Thoracic aorta (tissue), 2 donors: Measurements from ENCODE around the gene CHRNE. TPM values are rescaled to one million over a fixed set of nuclear protein-coding genes. Genes with fewer than 3 reads are reported as not detected.

Experiments
- ATAC-seq: fragments of 150-250 bp; one replicate; pipeline ENCODE4 v1.8.0; 2017; ENCODE audit warnings: low read depth; ENCODE audit not compliant: insufficient number of reproducible peaks, low FRiP score
- DNase-seq: peaks from one replicate; pipeline ENCODE4 v3.0.0-alpha.2; 2020; ENCODE audit warnings: low spot score
- H3K27ac ChIP-seq, 2 donors: fragments of 200-600 bp; sonication (generic); 1 replicate in 1 of 2; 2 replicates in 1 of 2; pipeline ENCODE4 v1.5.1; 2016; ENCODE audit warnings: mild to moderate bottlenecking in 2 of 2, moderate library complexity in 2 of 2
- H3K27me3 ChIP-seq: fragments of 200-600 bp; sonication (generic); replicated peaks from 2 replicates; pipeline ENCODE4 v1.6.0; 2016; ENCODE audit warnings: mild to moderate bottlenecking; ENCODE audit not compliant: insufficient read depth
- H3K36me3 ChIP-seq: fragments of 200-600 bp; sonication (generic); one replicate; pipeline ENCODE4 v1.5.1; 2016
- H3K4me1 ChIP-seq, 2 donors: fragments of 200-600 bp; sonication (generic); 1 replicate in 1 of 2; 2 replicates in 1 of 2; pipeline versions ENCODE4 v1.5.1 to v1.6.0; 2016; ENCODE audit warnings: low read depth in 2 of 2, mild to moderate bottlenecking in 1 of 2; ENCODE audit not compliant: control insufficient read depth in 1 of 2
- H3K4me3 ChIP-seq: fragments of 200-600 bp; sonication (generic); 2 replicates; pipeline ENCODE4 v1.5.1; 2016; ENCODE audit warnings: mild to moderate bottlenecking
- H3K9me3 ChIP-seq: fragments of 200-600 bp; sonication (generic); 2 replicates; pipeline ENCODE4 v1.5.1; 2016
- total RNA-seq, 2 donors: library from RNA; depleted of rRNA; stranded (reverse); fragments of >200 nt; gene quantifications; one replicate each; pipeline versions ENCODE4 v1.1.0 to v1.2.3, GENCODE V29; 2016
- TF ChIP-seq, protein P1 (sequence below): fragments of 200-600 bp; sonication (generic); IDR thresholded peaks from one replicate; pipeline ENCODE4 v1.5.1; 2019; ENCODE audit warnings: antibody characterized with exemption

The CHRNE gene
- total RNA-seq, 2 donors from 2014 or later: 4.1 TPM; not detected in 1

DNA sequence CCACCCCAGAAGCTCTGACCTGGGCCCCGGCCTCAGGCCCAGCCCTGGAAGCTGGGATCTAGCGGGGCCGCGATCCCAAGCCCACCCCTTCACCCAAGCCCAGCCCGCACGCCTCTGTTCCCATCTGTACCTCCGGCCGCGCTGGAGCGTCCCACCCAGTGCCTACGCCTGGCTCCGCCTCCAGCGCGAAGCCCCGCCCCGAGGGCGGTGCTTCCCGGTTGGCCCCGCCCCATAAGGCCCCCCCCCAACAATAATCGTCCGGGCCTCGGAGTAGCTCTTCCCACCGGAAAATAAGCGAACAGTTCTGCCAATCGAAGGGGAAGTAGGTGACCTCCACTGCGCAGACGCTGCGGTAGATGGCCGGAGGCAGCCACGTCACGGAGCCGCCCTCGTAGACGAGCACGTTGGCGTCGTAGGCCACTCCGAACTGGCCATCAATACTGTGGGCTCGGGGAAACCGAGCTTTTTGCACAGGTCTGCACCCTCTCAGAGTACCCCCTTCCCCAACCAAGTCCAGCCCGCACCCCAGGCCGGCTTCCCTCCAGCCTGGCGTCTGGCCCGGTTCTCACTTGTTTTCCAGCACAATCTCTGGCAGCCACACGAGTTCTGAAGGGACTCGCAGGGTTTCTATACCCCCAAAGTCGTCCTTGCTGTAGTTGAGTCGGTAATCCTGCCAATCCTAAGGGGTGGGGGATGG, 1.1 kb downstream of the CHRNE start:
- TF ChIP-seq, protein P1, sequence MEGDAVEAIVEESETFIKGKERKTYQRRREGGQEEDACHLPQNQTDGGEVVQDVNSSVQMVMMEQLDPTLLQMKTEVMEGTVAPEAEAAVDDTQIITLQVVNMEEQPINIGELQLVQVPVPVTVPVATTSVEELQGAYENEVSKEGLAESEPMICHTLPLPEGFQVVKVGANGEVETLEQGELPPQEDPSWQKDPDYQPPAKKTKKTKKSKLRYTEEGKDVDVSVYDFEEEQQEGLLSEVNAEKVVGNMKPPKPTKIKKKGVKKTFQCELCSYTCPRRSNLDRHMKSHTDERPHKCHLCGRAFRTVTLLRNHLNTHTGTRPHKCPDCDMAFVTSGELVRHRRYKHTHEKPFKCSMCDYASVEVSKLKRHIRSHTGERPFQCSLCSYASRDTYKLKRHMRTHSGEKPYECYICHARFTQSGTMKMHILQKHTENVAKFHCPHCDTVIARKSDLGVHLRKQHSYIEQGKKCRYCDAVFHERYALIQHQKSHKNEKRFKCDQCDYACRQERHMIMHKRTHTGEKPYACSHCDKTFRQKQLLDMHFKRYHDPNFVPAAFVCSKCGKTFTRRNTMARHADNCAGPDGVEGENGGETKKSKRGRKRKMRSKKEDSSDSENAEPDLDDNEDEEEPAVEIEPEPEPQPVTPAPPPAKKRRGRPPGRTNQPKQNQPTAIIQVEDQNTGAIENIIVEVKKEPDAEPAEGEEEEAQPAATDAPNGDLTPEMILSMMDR: no peak
- no peak for ATAC-seq
- H3K27ac ChIP-seq: no peak overlapping the region
- H3K4me1 ChIP-seq: peaks cover 0 to 16% of the 10 kb centered on the region in 2 donors
- H3K36me3 ChIP-seq: no peaks in the 10 kb centered on the region
- no peaks in the 10 kb centered on the region for H3K9me3 ChIP-seq
- H3K4me3 ChIP-seq: no peak overlapping the region
- no peak for DNase-seq
- H3K27me3 ChIP-seq: no peaks in the 10 kb centered on the region

DNA sequence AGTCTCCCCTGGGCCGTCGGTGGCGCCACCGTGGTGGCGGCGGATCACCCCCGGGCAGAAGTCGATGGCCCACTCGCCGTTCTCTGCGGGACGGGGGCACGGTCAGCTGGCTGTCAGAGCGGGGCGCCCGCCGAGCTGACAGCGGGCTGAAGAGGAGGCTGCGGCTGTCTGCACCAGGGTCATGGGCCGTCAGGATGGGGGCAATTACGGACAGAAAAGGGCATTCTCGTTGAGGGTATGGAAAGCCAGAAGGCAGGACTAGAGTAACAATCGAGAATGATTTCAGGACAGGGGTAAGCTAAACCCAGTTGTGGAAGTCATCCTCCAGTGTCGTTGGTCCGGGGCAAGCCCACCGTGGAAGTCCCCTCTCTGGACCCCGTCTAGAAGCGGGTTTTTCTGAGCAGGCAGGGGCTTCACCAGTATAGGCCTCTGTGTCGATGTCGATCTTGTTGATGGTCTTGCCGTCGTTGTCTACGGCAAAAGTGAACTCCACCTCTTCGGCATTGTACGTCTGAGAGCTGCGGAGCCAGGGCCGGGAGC, 1.7 kb downstream of the CHRNE start:
- TF ChIP-seq, protein P1: no peak
- ATAC-seq (no peak), DNase-seq (no peak)
- H3K27ac ChIP-seq: no peak overlapping the region
- peak overlapping the region; percentile 74 for H3K4me3 ChIP-seq
- H3K27me3 ChIP-seq: no peaks in the 10 kb centered on the region
- peaks cover 6% of the 10 kb centered on the region for H3K36me3 ChIP-seq
- no peaks in the 10 kb centered on the region for H3K9me3 ChIP-seq
- peaks cover 0 to 16% of the 10 kb centered on the region in 2 donors for H3K4me1 ChIP-seq

DNA sequence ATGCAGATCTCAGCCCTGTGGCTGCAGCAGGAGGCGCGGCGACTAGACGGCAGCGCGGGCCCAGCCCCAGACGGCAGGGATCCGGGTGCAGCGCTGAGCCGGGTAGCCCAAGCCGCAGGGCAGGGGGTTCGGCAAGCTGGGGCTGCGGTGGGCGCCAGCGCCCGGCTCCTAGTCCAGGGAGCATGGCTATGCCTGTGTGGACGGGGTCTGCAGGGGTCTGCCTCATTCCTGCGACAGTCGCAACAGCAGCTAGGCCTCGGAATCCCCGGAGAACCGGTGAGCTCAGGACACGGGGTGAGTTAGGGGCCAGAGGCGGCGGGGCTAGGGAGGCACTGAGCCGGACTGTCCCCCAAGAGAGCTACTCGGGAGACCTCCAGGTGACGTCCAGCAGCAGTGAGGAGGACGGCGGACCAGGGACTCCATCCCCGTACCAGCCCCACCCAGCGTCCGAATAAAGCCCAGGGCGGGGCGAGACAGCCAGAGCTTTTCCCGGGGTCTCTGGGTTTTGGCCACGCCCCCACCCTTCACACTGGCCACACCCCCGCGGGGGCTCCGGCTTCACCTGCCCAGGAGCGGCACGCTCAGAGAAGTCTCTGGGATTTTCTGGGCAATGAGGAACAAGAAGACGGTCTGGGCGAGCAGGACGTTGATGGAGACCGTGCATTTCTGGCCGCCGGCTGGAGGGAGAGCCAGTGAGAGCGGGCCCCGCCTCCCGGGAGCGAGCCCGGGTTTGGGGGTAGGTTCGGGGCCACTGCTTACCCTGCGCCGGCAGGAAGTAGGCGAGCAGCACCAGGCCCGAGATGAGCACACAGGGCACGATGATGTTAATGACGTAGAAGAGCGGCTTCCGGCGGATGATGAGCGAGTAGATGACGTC, 2.4 kb downstream of the CHRNE start:
- H3K4me1 ChIP-seq: peaks cover 0 to 16% of the 10 kb centered on the region in 2 donors
- peak overlapping the region; percentile 74 for H3K4me3 ChIP-seq
- H3K27me3 ChIP-seq: no peaks in the 10 kb centered on the region
- TF ChIP-seq, protein P1: no peak
- H3K9me3 ChIP-seq: no peaks in the 10 kb centered on the region
- H3K27ac ChIP-seq: no peak overlapping the region
- H3K36me3 ChIP-seq: peaks cover 9% of the 10 kb centered on the region
- no peak for DNase-seq
- ATAC-seq: no peak

DNA sequence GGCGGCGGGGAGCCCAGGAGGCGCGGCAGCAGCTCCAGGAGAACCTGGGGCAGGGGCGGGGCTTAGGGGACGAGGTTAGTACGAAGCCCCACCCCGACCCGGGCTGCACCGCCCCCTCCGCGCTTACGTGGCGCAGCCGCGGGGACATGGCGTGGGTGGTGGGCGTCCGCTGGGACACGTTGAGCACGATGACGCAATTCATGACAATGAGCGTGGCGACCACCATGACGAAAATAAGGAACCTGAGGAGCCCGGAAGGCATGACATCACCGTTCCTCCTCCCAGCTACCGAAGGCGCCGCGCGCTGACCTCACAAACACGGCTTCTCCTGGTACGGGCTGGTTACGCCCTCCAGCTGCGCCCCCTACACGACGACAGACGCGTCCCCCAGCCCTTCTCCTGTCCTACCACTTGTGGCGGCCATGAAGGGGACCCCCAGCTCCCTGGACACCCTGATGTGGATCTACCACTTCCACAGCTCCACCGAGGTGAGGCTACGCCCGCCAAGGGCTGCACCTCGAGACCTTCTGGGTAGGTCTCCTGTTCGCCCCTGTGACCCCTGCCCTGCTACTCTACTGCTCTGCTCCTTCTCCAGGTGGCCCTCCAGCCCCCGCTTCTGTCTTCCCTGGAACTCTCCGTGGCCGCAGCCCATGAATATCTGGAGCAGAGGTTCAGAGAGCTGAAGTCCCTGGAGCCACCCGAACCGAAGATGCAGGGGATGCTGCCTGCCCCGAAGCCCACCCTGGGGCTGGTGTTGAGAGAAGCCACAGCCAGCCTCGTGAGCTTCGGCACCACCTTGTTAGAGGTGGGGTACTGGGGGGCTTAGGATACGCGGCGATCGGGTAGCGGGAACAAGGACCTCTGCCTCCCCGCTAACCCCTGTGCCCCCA, 3.3 kb downstream of the CHRNE start, which contains the start of gene C17orf107:
Gene C17orf107, plus strand, starts transcription at position 196 of the 890 bp plus-strand sequence. Its CDS starts 227 bp downstream, at position 423.
- peaks cover 13% of the 10 kb centered on the region for H3K36me3 ChIP-seq
- ATAC-seq (peak; percentile 47), DNase-seq (peak; percentile 75)
- peak within 1 kb of the TSS; percentile 74 for H3K4me3 ChIP-seq
- H3K9me3 ChIP-seq: no peaks in the 10 kb centered on the region
- H3K4me1 ChIP-seq: peaks cover 0 to 16% of the 10 kb centered on the region in 2 donors
- no peaks in the 10 kb centered on the region for H3K27me3 ChIP-seq
- TF ChIP-seq, protein P1: no peak
- no peak within 1 kb of the TSS for H3K27ac ChIP-seq
